GM23248 (cell line): Measurements from ENCODE around the gene KNDC1. TPM values are rescaled to one million over a fixed set of nuclear protein-coding genes. Genes with fewer than 3 reads are reported as not detected.

Source experiments
- DNase-seq: peaks from one replicate; pipeline ENCODE4 v3.0.0-alpha.2; 2015
- H2AFZ ChIP-seq: fragments of 200-600 bp; sonication (generic); 2 replicates; pipeline ENCODE4 v1.6.1; 2016; ENCODE audit warnings: antibody characterized with exemption
- H3F3A ChIP-seq: fragments of 200-600 bp; sonication (generic); 2 replicates; pipeline ENCODE4 v1.6.1; 2016; ENCODE audit warnings: mild to moderate bottlenecking, antibody characterized with exemption, mixed run types; ENCODE audit not compliant: insufficient read depth
- H3K27ac ChIP-seq: fragments of 200-600 bp; sonication (generic); 2 replicates; pipeline ENCODE4 v1.5.1; 2016; ENCODE audit warnings: mild to moderate bottlenecking
- H3K27me3 ChIP-seq: fragments of 200-600 bp; sonication (generic); replicated peaks from 2 replicates; pipeline ENCODE4 v1.6.1; 2016; ENCODE audit warnings: mild to moderate bottlenecking; ENCODE audit not compliant: insufficient read depth
- H3K36me3 ChIP-seq: fragments of 200-600 bp; sonication (generic); 2 replicates; pipeline ENCODE4 v1.6.1; 2016; ENCODE audit warnings: low read depth, mild to moderate bottlenecking
- H3K4me1 ChIP-seq: fragments of 200-600 bp; sonication (generic); 2 replicates; pipeline ENCODE4 v1.6.1; 2016; ENCODE audit warnings: mild to moderate bottlenecking; ENCODE audit not compliant: insufficient read depth
- H3K4me2 ChIP-seq: fragments of 200-600 bp; sonication (generic); one replicate; pipeline ENCODE4 v1.6.1; 2016; ENCODE audit warnings: mild to moderate bottlenecking; ENCODE audit not compliant: unreplicated experiment
- H3K4me3 ChIP-seq: fragments of 200-600 bp; sonication (generic); 2 replicates; pipeline ENCODE4 v1.5.1; 2016; ENCODE audit warnings: mild to moderate bottlenecking
- H3K79me2 ChIP-seq: fragments of 200-600 bp; sonication (generic); 2 replicates; pipeline ENCODE4 v1.6.1; 2016; ENCODE audit warnings: mild to moderate bottlenecking; ENCODE audit not compliant: insufficient read depth
- H3K9ac ChIP-seq: fragments of 200-600 bp; sonication (generic); 2 replicates; pipeline ENCODE4 v1.6.1; 2016; ENCODE audit warnings: mild to moderate bottlenecking
- H3K9me2 ChIP-seq: fragments of 200-600 bp; sonication (generic); 2 replicates; pipeline ENCODE4 v1.6.1; 2016; ENCODE audit warnings: mixed run types, mild to moderate bottlenecking, moderate library complexity; ENCODE audit not compliant: insufficient read depth
- H3K9me3 ChIP-seq: fragments of 200-600 bp; sonication (generic); one replicate; pipeline ENCODE4 v1.6.1; 2017; ENCODE audit warnings: low read depth
- H4K20me1 ChIP-seq: fragments of 200-600 bp; sonication (generic); 2 replicates; pipeline ENCODE4 v1.6.0; 2016; ENCODE audit not compliant: insufficient read depth
- EZH2 ChIP-seq: fragments of 200-600 bp; sonication (generic); IDR thresholded peaks from 2 replicates; pipeline ENCODE4 v1.6.1; 2018; ENCODE audit warnings: antibody characterized with exemption, mild to moderate bottlenecking; ENCODE audit not compliant: insufficient read depth, poor library complexity, severe bottlenecking
- EZH2phosphoT487 ChIP-seq: fragments of 200-600 bp; sonication (generic); IDR thresholded peaks from 2 replicates; pipeline ENCODE4 v1.6.1; 2018; ENCODE audit warnings: antibody characterized with exemption, moderate library complexity, mild to moderate bottlenecking, low read depth; ENCODE audit not compliant: insufficient read depth
- WGBS, 2 experiments: methylation state at CpG; one replicate each; pipeline ENCODE4 v1.1.6; 2015 to 2017; ENCODE audit warnings: low lambda C conversion rate in 2 of 2, low coverage in 1 of 2; ENCODE audit errors: missing lambda C conversion rate in 2 of 2; 5-methylcytosine and 5-hydroxymethylcytosine counted together
- in situ Hi-C: fragments of 300-500 bp; cut with MboI; formaldehyde crosslinking; loops from 2 replicates; pipeline ENCODE4 v1.15.0; 2020
- polyA plus RNA-seq: library from polyadenylated mRNA; unstranded; fragments of >200 nt; fragmentation: Nextera tagmentation; extraction: Ambion mirVana; gene quantifications from 2 replicates; pipeline ENCODE4 v1.2.1, GENCODE V29; 2016
- total RNA-seq: library from RNA; depleted of rRNA; stranded (reverse); fragments of >200 nt; shearing (Covaris generic); gene quantifications from 2 replicates; pipeline ENCODE4 v1.2.3, GENCODE V29; 2014

The KNDC1 gene
- total and polyA plus RNA-seq, 2 experiments from 2014 or later = 0.44 to 0.54 TPM

- no peak overlapping the region for H3K9ac ChIP-seq
- no peak overlapping the region for H3K27ac ChIP-seq
- H2AFZ ChIP-seq = no peak overlapping the region
- DNase-seq = no peak
- H4K20me1 ChIP-seq = no peaks in the 10 kb centered on the region
- in situ Hi-C loops = no loop called here
- no peaks in the 10 kb centered on the region for H3K9me3 ChIP-seq
- no peaks in the 10 kb centered on the region for H3K4me1 ChIP-seq
- WGBS, 2 experiments = 72 to 77% methylated on average over 31 to 38 of the region's 38 CpGs
- H3K27me3 ChIP-seq = 0 out of 2 replicates have a peak, but pooled peaks cover 3% of the 10 kb centered on the region
- no peaks in the 10 kb centered on the region for H3K36me3 ChIP-seq
- no peak overlapping the region for H3K4me2 ChIP-seq
- TF ChIP-seq EZH2 (no peak), EZH2phosphoT487 (no peak)
- no peak overlapping the region for H3K4me3 ChIP-seq
- H3K79me2 ChIP-seq = no peaks in the 10 kb centered on the region
- H3F3A ChIP-seq = no peaks in the 10 kb centered on the region
- H3K9me2 ChIP-seq = no peaks in the 10 kb centered on the region
Observed at GRCh38 chr10:133187091-133187905, 27.3 kb downstream of the KNDC1 start.

GRCh38 chr10:133187906-133188681, 28.1 kb downstream of the KNDC1 start:
- in situ Hi-C loops = no loop called here
- no peaks in the 10 kb centered on the region for H3F3A ChIP-seq
- H3K9me3 ChIP-seq = no peaks in the 10 kb centered on the region
- H3K9me2 ChIP-seq = no peaks in the 10 kb centered on the region
- 65 to 68% methylated on average over 31 to 37 of the region's 38 CpGs for WGBS, 2 experiments
- no peaks in the 10 kb centered on the region for H4K20me1 ChIP-seq
- H3K27ac ChIP-seq = no peak overlapping the region
- DNase-seq = no peak
- no peaks in the 10 kb centered on the region for H3K36me3 ChIP-seq
- TF ChIP-seq EZH2phosphoT487 = no peak
- no peak for TF ChIP-seq EZH2
- H3K4me3 ChIP-seq = no peak overlapping the region
- H2AFZ ChIP-seq = no peak overlapping the region
- H3K4me1 ChIP-seq = no peaks in the 10 kb centered on the region
- H3K27me3 ChIP-seq = peaks cover 9% of the 10 kb centered on the region
- H3K79me2 ChIP-seq = no peaks in the 10 kb centered on the region
- no peak overlapping the region for H3K9ac ChIP-seq
- H3K4me2 ChIP-seq = no peak overlapping the region

GRCh38 chr10:133189256-133189655, 29.2 kb downstream of the KNDC1 start:
- in situ Hi-C loops = no loop called here
- Histone ChIP-seq H2AFZ (no peak overlapping the region), H3K9me3 (no peaks in the 10 kb centered on the region), H3F3A (no peaks in the 10 kb centered on the region), H3K4me1 (no peaks in the 10 kb centered on the region), H3K9me2 (no peaks in the 10 kb centered on the region), H3K27ac (no peak overlapping the region), H4K20me1 (no peaks in the 10 kb centered on the region), H3K4me2 (no peak overlapping the region), H3K27me3 (peaks cover 10% of the 10 kb centered on the region), H3K9ac (no peak overlapping the region), H3K4me3 (no peak overlapping the region), H3K79me2 (no peaks in the 10 kb centered on the region), H3K36me3 (no peaks in the 10 kb centered on the region)
- no peak for DNase-seq
- 57 to 73% methylated on average over 13 to 15 of the region's 22 CpGs for WGBS, 2 experiments
- no peak for TF ChIP-seq EZH2

- TF ChIP-seq EZH2phosphoT487 (no peak), EZH2 (no peak)
- in situ Hi-C loops = no loop called here
- Histone ChIP-seq H4K20me1 (no peaks in the 10 kb centered on the region), H3K36me3 (no peaks in the 10 kb centered on the region), H3K9me3 (no peaks in the 10 kb centered on the region), H3F3A (no peaks in the 10 kb centered on the region), H3K4me3 (no peak overlapping the region), H3K4me2 (no peak overlapping the region), H3K4me1 (no peaks in the 10 kb centered on the region), H2AFZ (no peak overlapping the region), H3K9me2 (no peaks in the 10 kb centered on the region), H3K27me3 (peaks cover 10% of the 10 kb centered on the region), H3K79me2 (no peaks in the 10 kb centered on the region), H3K27ac (no peak overlapping the region), H3K9ac (no peak overlapping the region)
- WGBS, 2 experiments = 61 to 62% methylated on average over 13 to 14 of the region's 14 CpGs
- no peak for DNase-seq
Observed at GRCh38 chr10:133189726-133190125, 29.7 kb downstream of the KNDC1 start.
